A549 (cell line): Measurements from ENCODE around the gene EBF3. TPM values are rescaled to one million over a fixed set of nuclear protein-coding genes. Genes with fewer than 3 reads are reported as not detected.

Experiments
- ATAC-seq, 2 experiments: fragments of 200-7000 bp in 1 of 2; fragments of >200 bp in 1 of 2; cut with Nextera tagmentation in 1 of 2; cut with Tn5 transposase in 1 of 2; 3 replicates each; pipeline versions ENCODE4 v1.8.0 to v1.9.1; 2018 to 2020; ENCODE audit warnings: mild to moderate bottlenecking in 1 of 2, moderate library complexity in 1 of 2
- CTCF ChIA-PET: fragments of 300-600 bp; sonication (Branson Sonifier 250); formaldehyde crosslinking; extraction: SDS; loops from one replicate; lab custom pipeline; 2021; ENCODE audit warnings: antibody characterized with exemption, inconsistent platforms; lab: Yijun Ruan, JAX
- POLR2A ChIA-PET: fragments of 350-600 bp; formaldehyde crosslinking; extraction: SDS; loops from one replicate; lab custom pipeline; 2021; ENCODE audit warnings: antibody characterized with exemption, inconsistent platforms; lab: Yijun Ruan, JAX
- DNase-seq, 2 experiments: peaks; one replicate each; pipeline versions ENCODE4 v3.0.0 to v3.0.0-alpha.2; 2011 to 2016; ENCODE audit warnings: low read depth in 1 of 2, low spot score in 1 of 2
- FAIRE-seq: peaks from 2 replicates; lab custom pipeline; 2011; peaks lifted over from hg19 to GRCh38; lab: Jason Lieb, UNC
- H3K27ac ChIP-seq, 2 experiments: fragments of >200 bp; sonication (Bioruptor Twin); formaldehyde crosslinking; 3 replicates each; pipeline ENCODE4 v1.5.1; 2016 to 2017
- H3K4me1 ChIP-seq: fragments of >200 bp; sonication (Bioruptor Twin); formaldehyde crosslinking; 3 replicates; pipeline ENCODE4 v1.6.1; 2016
- H3K4me2 ChIP-seq: fragments of >200 bp; sonication (Bioruptor Twin); formaldehyde crosslinking; 3 replicates; pipeline ENCODE4 v1.6.1; 2016
- H3K4me3 ChIP-seq: fragments of >200 bp; sonication (Bioruptor Twin); formaldehyde crosslinking; 3 replicates; pipeline ENCODE4 v1.5.1; 2016
- H3K9me3 ChIP-seq: fragments of >200 bp; sonication (Bioruptor Twin); formaldehyde crosslinking; 3 replicates; pipeline ENCODE4 v1.6.1; 2016
- CBX8 ChIP-seq: fragments of 200-600 bp; sonication (generic); IDR thresholded peaks from 2 replicates; pipeline ENCODE4 v1.6.1; 2016
- CTCF ChIP-seq: fragments of >200 bp; sonication (Bioruptor Twin); formaldehyde crosslinking; IDR thresholded peaks from 3 replicates; pipeline ENCODE4 v1.5.1; 2016
- EHF ChIP-seq: fragments of 250-450 bp; sonication (Bioruptor Pico); IDR thresholded peaks from 2 replicates; pipeline ENCODE4 v1.5.0; 2020; ENCODE audit warnings: mild to moderate bottlenecking
- EHMT2 ChIP-seq: fragments of 200-600 bp; sonication (generic); IDR thresholded peaks from 2 replicates; pipeline ENCODE4 v1.6.1; 2016; ENCODE audit warnings: antibody characterized with exemption, low read depth, mild to moderate bottlenecking, moderate library complexity
- ELK1 ChIP-seq: fragments of 150-350 bp; IDR thresholded peaks from 2 replicates; pipeline ENCODE4 v1.6.1; 2014; ENCODE audit warnings: low read depth, mild to moderate bottlenecking, low read length
- FOSB ChIP-seq: fragments of 250-450 bp; sonication (Bioruptor Pico); IDR thresholded peaks from 2 replicates; pipeline ENCODE4 v1.5.0; 2020; ENCODE audit warnings: mild to moderate bottlenecking, moderate library complexity
- GATA3 ChIP-seq: IDR thresholded peaks from 2 replicates; pipeline ENCODE4 v1.6.1; 2012; ENCODE audit warnings: borderline replicate concordance
- HEYL ChIP-seq: fragments of 250-450 bp; sonication (Bioruptor Pico); IDR thresholded peaks from 2 replicates; pipeline ENCODE4 v1.8.0; 2021; ENCODE audit warnings: mild to moderate bottlenecking, moderate library complexity
- HMGXB4 ChIP-seq: fragments of 250-450 bp; sonication (Bioruptor Pico); IDR thresholded peaks from 2 replicates; pipeline ENCODE4 v1.5.0; 2021; ENCODE audit warnings: mild to moderate bottlenecking, moderate library complexity, borderline replicate concordance
- JUNB ChIP-seq: fragments of >200 bp; sonication (Bioruptor Twin); formaldehyde crosslinking; IDR thresholded peaks from 2 replicates; pipeline ENCODE4 v1.6.1; 2016
- NR3C1 ChIP-seq: fragments of >200 bp; sonication (Bioruptor Twin); formaldehyde crosslinking; IDR thresholded peaks from 3 replicates; pipeline ENCODE4 v1.6.1; 2017
- RAD21 ChIP-seq, 2 experiments: fragments of >200 bp in 1 of 2; sonication (Bioruptor Twin) in 1 of 2; formaldehyde crosslinking in 1 of 2; IDR thresholded peaks in 1 of 2; conservative IDR thresholded peaks in 1 of 2; 2 replicates in 1 of 2; 3 replicates in 1 of 2; pipeline ENCODE4 v1.6.1; 2012 to 2018; ENCODE audit warnings: inconsistent platforms in 1 of 2
- RCOR1 ChIP-seq: fragments of 150-350 bp; IDR thresholded peaks from 2 replicates; pipeline ENCODE4 v1.6.1; 2014; ENCODE audit warnings: antibody characterized with exemption, low read length, low read depth
- RFX5 ChIP-seq: fragments of 450-650 bp; IDR thresholded peaks from 2 replicates; pipeline ENCODE4 v1.7.1; 2014; ENCODE audit warnings: antibody characterized with exemption, mild to moderate bottlenecking, moderate library complexity
- SMC3 ChIP-seq: fragments of >200 bp; sonication (Bioruptor Twin); formaldehyde crosslinking; IDR thresholded peaks from 3 replicates; pipeline ENCODE4 v1.6.1; 2018; ENCODE audit warnings: inconsistent platforms
- ZC3H11A ChIP-seq: fragments of 450-650 bp; IDR thresholded peaks from 2 replicates; pipeline ENCODE4 v1.6.1; 2014; ENCODE audit warnings: antibody characterized with exemption, mild to moderate bottlenecking
- ZFP36 ChIP-seq: fragments of 450-650 bp; IDR thresholded peaks from 2 replicates; pipeline ENCODE4 v1.6.1; 2014; ENCODE audit warnings: borderline replicate concordance; ENCODE audit not compliant: partially characterized antibody
- WGBS: methylation state at CpG from one replicate; pipeline ENCODE4 v1.1.6; 2017; ENCODE audit errors: missing lambda C conversion rate; 5-methylcytosine and 5-hydroxymethylcytosine counted together
- polyA plus RNA-seq, 4 experiments: library from polyadenylated mRNA; depleted of rRNA in 3 of 4; stranded (reverse); fragments of >200 nt; fragmentation: RNase III in 1 of 4; extraction: RNeasy Plus Mini Kit Qiagen cat#74134 plus additional on column Dnase treatment in 1 of 4; gene quantifications; 2 replicates in 3 of 4; 3 replicates in 1 of 4; pipeline ENCODE4 v1.2.3, GENCODE V29; 2011 to 2017
- TF ChIP-seq, protein P1 (sequence below): fragments of 250-450 bp; sonication (Bioruptor Pico); IDR thresholded peaks from 2 replicates; pipeline ENCODE4 v1.5.0; 2020; ENCODE audit warnings: low read depth, mild to moderate bottlenecking, moderate library complexity

EBF3 gene
- polyA plus RNA-seq, 2 of the 4 experiments (the other 2 are of a cell fraction), result 0.12 TPM; not detected in 1

DNA sequence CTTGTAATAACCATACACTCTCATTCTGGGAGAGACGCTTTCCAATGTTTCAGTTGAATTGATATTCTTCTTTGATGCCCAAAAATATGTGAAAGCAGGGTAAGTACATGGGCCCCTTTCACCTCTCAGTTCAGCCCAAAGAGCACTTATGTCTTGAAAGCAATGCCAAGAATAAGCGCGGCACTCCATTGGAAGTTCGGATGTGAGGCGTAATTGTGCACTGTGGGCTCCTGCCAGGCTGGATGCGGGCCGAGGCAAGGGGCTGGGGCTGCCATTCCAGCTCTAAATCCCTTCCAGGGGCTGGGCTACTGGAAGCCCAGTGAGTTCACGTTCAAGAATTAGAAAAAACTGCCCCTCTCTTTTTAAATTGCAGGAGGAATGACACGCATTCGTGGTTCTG, 113.8 kb downstream of the EBF3 start (continued):
- TF ChIP-seq FOSB (CRISPR knock-in tag) (no peak), CBX8 (no peak), RFX5 (no peak), RCOR1 (no peak), HMGXB4 (CRISPR knock-in tag) (no peak)
- TF ChIP-seq, protein P1, sequence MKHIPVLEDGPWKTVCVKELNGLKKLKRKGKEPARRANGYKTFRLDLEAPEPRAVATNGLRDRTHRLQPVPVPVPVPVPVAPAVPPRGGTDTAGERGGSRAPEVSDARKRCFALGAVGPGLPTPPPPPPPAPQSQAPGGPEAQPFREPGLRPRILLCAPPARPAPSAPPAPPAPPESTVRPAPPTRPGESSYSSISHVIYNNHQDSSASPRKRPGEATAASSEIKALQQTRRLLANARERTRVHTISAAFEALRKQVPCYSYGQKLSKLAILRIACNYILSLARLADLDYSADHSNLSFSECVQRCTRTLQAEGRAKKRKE, result no peak

- Histone ChIP-seq H3K4me2 (no peak overlapping the region), H3K4me3 (no peak overlapping the region), H3K4me1 (peaks cover 4% of the 10 kb centered on the region; the same call in 1 of the 3 replicates), H3K9me3 (no peaks in the 10 kb centered on the region), H3K27ac (no peak overlapping the region)
- FAIRE-seq (no peak), ATAC-seq (no peak), DNase-seq (no peak)
- WGBS, result 62% methylated on average over 15 of the region's 15 CpGs
- CTCF ChIA-PET, result no interaction called here
- POLR2A ChIA-PET, result no interaction called here
- TF ChIP-seq ELK1 (no peak), RAD21 (conservative IDR thresholded peaks at IDR 0.05 in 1 of 2, IDR thresholded peaks at IDR 0.05 in 1 of 2) (no peak), NR3C1 (no peak), CBX8 (no peak), HEYL (CRISPR knock-in tag) (no peak), EHMT2 (no peak), CTCF (no peak), ZFP36 (no peak), EHF (CRISPR knock-in tag) (no peak), JUNB (no peak), GATA3 (no peak), HMGXB4 (CRISPR knock-in tag) (no peak), ZC3H11A (no peak), SMC3 (no peak)
- TF ChIP-seq, protein P1, result no peak
Observed at GRCh38 chr10:129849853-129850252, 114.2 kb downstream of the EBF3 start.
